Neural cell (in vitro differentiated cells): ENCODE data around the gene APOBEC3H. TPM values are rescaled to one million over a fixed set of nuclear protein-coding genes. Genes with fewer than 3 reads are reported as not detected.

Experiments
- polyA plus RNA-seq: library from polyadenylated mRNA; depleted of rRNA; stranded (reverse); fragments of >200 nt; gene quantifications from 2 replicates; pipeline ENCODE4 v1.2.3, GENCODE V29; 2014
- small RNA-seq, 3 experiments: library from RNA; depleted of rRNA; stranded (forward); fragments of <200 nt; gene quantifications; one replicate each; pipeline ENCODE3, GENCODE V24; 2012

The APOBEC3H gene
- polyA plus RNA-seq, 1 donor from 2014 or later = not detected

Small RNAs within 50 kb of the gene (small RNA-seq; reads per million reads assigned to genes)
- 0 reads per million in 3 experiments for gene AL022318.2
- gene COX5BP7 = 0 reads per million in 3 experiments

Other genes with a start within 250 kb of the APOBEC3H start
- gene CBX6, start 225.0 kb upstream of the APOBEC3H start, polyA plus RNA-seq = 13.0 and 16.3 TPM in 2 replicates
- gene APOBEC3A, start 139.6 kb upstream of the APOBEC3H start, polyA plus RNA-seq = not detected in 2 replicates
- not detected in 2 replicates for gene APOBEC3B, start 114.9 kb upstream of the APOBEC3H start, polyA plus RNA-seq
- not detected in 2 replicates for gene APOBEC3C, start 83.0 kb upstream of the APOBEC3H start, polyA plus RNA-seq
- gene APOBEC3D, start 76.1 kb upstream of the APOBEC3H start, polyA plus RNA-seq = not detected in 2 replicates
- not detected in 2 replicates for gene APOBEC3F, start 56.4 kb upstream of the APOBEC3H start, polyA plus RNA-seq
- gene APOBEC3G, start 20.0 kb upstream of the APOBEC3H start, polyA plus RNA-seq = not detected in 2 replicates
- gene CBX7, start 55.4 kb downstream of the APOBEC3H start, polyA plus RNA-seq = 4.4 and 6.1 TPM in 2 replicates
- gene PDGFB, start 147.7 kb downstream of the APOBEC3H start, polyA plus RNA-seq = 0.08 and 0.61 TPM in 2 replicates
- gene RPL3, start 222.4 kb downstream of the APOBEC3H start, polyA plus RNA-seq = 1,527 and 1,646 TPM in 2 replicates